Type B pancreatic cell (in vitro differentiated cells): ENCODE data around the gene PUS10. TPM values are rescaled to one million over a fixed set of nuclear protein-coding genes. Genes with fewer than 3 reads are reported as not detected.

Source experiments
- DNase-seq: peaks from one replicate; pipeline ENCODE4 v3.0.0; 2021; ENCODE audit warnings: mixed read lengths; ENCODE audit not compliant: unreplicated experiment; ENCODE audit errors: extremely low spot score
- H3K27ac Mint-ChIP-seq: 2 replicates; pipeline ENCODE4 v1.8.0; 2021; ENCODE audit warnings: mild to moderate bottlenecking, mixed read lengths
- H3K27me3 Mint-ChIP-seq: 2 replicates; pipeline ENCODE4 v1.8.0; 2021; ENCODE audit warnings: mixed read lengths
- H3K36me3 Mint-ChIP-seq: 2 replicates; pipeline ENCODE4 v1.8.0; 2021; ENCODE audit warnings: mixed read lengths
- H3K4me1 Mint-ChIP-seq: one replicate; pipeline ENCODE4 v1.8.0; 2021; ENCODE audit warnings: mixed read lengths; ENCODE audit not compliant: unreplicated experiment
- H3K4me3 Mint-ChIP-seq: 2 replicates; pipeline ENCODE4 v1.8.0; 2021; ENCODE audit warnings: mild to moderate bottlenecking, mixed read lengths
- H3K9me3 Mint-ChIP-seq: 2 replicates; pipeline ENCODE4 v1.8.0; 2021; ENCODE audit warnings: mixed read lengths
- total RNA-seq: library from RNA; stranded (reverse); gene quantifications from 2 replicates; pipeline ENCODE4 v1.2.1, GENCODE V29; 2021; ENCODE audit warnings: low replicate concordance
- TF ChIP-seq, protein P1 (sequence below): fragments of 200-600 bp; sonication (generic); conservative IDR thresholded peaks from 2 replicates; pipeline ENCODE4 v1.5.0; 2021; ENCODE audit warnings: antibody characterized with exemption, mild to moderate bottlenecking

The PUS10 gene
- total RNA-seq, 1 donor from 2014 or later, result 6.3 TPM

DNA sequence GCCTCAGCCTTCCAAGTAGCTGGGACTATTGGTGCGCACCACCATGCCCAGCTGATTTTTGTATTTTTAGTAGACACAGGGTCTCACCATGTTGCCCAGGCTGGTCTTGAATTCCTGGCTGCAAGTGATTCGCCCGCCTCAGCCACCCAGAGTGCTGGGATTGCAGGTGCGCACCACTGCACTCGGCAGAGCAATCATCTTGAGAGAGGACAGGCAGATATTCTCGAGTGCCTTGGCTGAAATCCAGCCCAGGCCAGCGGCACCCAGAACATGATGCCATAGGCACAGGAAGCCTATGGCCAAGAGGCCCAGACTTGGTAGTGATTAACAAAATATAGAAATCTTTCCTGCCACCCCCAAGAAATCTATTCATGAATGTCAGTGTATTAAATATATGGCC, 58.6 kb downstream of the PUS10 start:
- Mint-ChIP-seq H3K27ac (no peak overlapping the region), H3K9me3 (no peaks in the 10 kb centered on the region), H3K4me3 (no peak overlapping the region), H3K27me3 (no peaks in the 10 kb centered on the region), H3K36me3 (no peaks in the 10 kb centered on the region), H3K4me1 (peaks cover 4% of the 10 kb centered on the region)
- no peak for DNase-seq
- TF ChIP-seq, protein P1, sequence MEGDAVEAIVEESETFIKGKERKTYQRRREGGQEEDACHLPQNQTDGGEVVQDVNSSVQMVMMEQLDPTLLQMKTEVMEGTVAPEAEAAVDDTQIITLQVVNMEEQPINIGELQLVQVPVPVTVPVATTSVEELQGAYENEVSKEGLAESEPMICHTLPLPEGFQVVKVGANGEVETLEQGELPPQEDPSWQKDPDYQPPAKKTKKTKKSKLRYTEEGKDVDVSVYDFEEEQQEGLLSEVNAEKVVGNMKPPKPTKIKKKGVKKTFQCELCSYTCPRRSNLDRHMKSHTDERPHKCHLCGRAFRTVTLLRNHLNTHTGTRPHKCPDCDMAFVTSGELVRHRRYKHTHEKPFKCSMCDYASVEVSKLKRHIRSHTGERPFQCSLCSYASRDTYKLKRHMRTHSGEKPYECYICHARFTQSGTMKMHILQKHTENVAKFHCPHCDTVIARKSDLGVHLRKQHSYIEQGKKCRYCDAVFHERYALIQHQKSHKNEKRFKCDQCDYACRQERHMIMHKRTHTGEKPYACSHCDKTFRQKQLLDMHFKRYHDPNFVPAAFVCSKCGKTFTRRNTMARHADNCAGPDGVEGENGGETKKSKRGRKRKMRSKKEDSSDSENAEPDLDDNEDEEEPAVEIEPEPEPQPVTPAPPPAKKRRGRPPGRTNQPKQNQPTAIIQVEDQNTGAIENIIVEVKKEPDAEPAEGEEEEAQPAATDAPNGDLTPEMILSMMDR, result no peak

DNA sequence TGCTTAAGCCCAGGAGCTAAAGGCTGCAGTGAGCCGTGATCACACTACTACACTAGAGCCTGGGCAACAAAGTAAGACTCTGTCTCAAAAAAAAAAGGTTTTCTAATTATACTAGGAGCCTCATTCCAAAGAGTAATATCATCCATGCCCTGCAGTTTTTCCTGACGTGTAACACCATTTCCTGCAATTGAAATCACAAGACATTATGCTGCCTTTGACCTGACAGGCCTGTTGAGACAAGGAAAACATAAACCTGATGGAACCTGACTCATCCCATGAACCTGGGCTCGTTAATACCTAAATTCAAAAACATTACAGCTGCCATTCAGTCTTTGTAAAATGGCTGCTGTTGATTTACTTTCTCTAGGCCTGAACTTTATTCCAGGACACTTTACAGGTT, 59.3 kb downstream of the PUS10 start:
- no peak for DNase-seq
- H3K9me3 Mint-ChIP-seq, result no peaks in the 10 kb centered on the region
- H3K4me1 Mint-ChIP-seq, result peaks cover 4% of the 10 kb centered on the region
- H3K27ac Mint-ChIP-seq, result peak overlapping the region; percentile 63
- TF ChIP-seq, protein P1, result no peak
- H3K27me3 Mint-ChIP-seq, result no peaks in the 10 kb centered on the region
- peaks cover 4% of the 10 kb centered on the region for H3K36me3 Mint-ChIP-seq
- no peak overlapping the region for H3K4me3 Mint-ChIP-seq

DNA sequence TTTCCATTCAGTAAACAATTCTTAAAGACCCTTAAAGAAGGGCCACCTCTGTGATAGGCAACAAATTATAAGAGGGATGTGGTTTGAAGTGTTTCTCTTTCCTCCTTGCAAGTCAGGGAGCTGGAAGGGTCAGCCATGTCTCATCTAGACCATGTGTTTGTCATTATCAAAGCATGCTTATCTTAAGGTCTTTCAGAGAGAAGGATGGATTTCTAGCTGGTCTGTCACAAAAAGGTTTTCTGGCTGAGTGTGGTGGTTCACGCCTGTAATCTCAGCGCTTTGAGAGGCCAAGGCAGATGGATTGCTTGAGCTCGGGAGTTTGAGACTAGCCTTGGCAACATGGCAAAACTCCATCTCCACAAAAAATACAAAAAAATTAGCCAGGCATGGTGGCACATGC, 59.7 kb downstream of the PUS10 start:
- H3K27me3 Mint-ChIP-seq, result no peaks in the 10 kb centered on the region
- TF ChIP-seq, protein P1, result no peak
- no peak overlapping the region for H3K27ac Mint-ChIP-seq
- DNase-seq, result no peak
- no peak overlapping the region for H3K4me3 Mint-ChIP-seq
- H3K4me1 Mint-ChIP-seq, result peaks cover 4% of the 10 kb centered on the region
- peaks cover 8% of the 10 kb centered on the region for H3K36me3 Mint-ChIP-seq
- no peaks in the 10 kb centered on the region for H3K9me3 Mint-ChIP-seq

DNA sequence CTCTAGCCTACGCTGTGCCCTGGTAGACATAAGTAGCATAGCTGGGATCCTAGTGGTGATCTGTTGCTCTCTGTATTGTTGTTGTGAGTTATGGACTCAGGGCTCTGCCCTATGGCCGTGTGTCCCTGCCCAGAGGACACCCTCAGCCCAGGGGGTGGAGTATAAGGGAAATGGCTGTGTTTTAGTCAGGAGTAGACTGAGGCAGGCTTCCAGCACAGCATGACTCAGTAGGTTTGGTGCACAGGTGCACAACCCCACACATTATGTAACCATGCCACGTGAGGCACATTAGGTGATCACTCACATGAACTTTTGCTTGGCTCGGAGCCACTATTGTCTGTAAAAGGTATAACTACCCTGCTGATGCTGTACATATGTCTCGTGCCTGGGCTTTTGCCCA, 60.4 kb downstream of the PUS10 start:
- Mint-ChIP-seq H3K4me1 (peaks cover 4% of the 10 kb centered on the region), H3K27ac (no peak overlapping the region), H3K4me3 (no peak overlapping the region), H3K9me3 (no peaks in the 10 kb centered on the region), H3K36me3 (peaks cover 11% of the 10 kb centered on the region), H3K27me3 (no peaks in the 10 kb centered on the region)
- no peak for DNase-seq
- TF ChIP-seq, protein P1, result no peak

GRCh38 chr2:60957224-60957623, 60.8 kb downstream of the PUS10 start:
- peaks cover 4% of the 10 kb centered on the region for H3K4me1 Mint-ChIP-seq

More at GRCh38 chr2:60957224-60957623, 60.8 kb downstream of the PUS10 start:
- no peaks in the 10 kb centered on the region for H3K9me3 Mint-ChIP-seq
- no peak overlapping the region for H3K27ac Mint-ChIP-seq
- TF ChIP-seq, protein P1, result no peak
- peaks cover 11% of the 10 kb centered on the region for H3K36me3 Mint-ChIP-seq
- H3K27me3 Mint-ChIP-seq, result no peaks in the 10 kb centered on the region
- no peak overlapping the region for H3K4me3 Mint-ChIP-seq
- DNase-seq, result no peak
